ENCODE measurements around the gene ABLIM1.

GRCh38 chr10:114399576-114399975, 258.5 kb downstream of the ABLIM1 start:
- TF ChIP-seq POLR2AphosphoS5 (IDR thresholded peaks at IDR 0.05) (no peak), CTCF (IDR thresholded peaks at IDR 0.05) (no peak)

Data from transverse colon (tissue), 4 donors.